ENCODE data around the gene THSD7B.

Gene THSD7B

GRCh38 chr2:137165968-137166367, 400.6 kb downstream of the THSD7B start:
- no peak for DNase-seq

GRCh38 chr2:137167651-137168050, 402.3 kb downstream of the THSD7B start:
- DNase-seq: no peak

GRCh38 chr2:137168552-137168951, 403.2 kb downstream of the THSD7B start:
- no peak for DNase-seq

GRCh38 chr2:137172162-137172561, 406.8 kb downstream of the THSD7B start:
- DNase-seq: no peak

- DNase-seq: no peak
Measured at GRCh38 chr2:137173463-137173862, 408.1 kb downstream of the THSD7B start.

GRCh38 chr2:137175246-137175645, 409.9 kb downstream of the THSD7B start:
- no peak for DNase-seq

GRCh38 chr2:137178951-137179377, 413.6 kb downstream of the THSD7B start:
- no peak for DNase-seq

GRCh38 chr2:137179542-137179941, 414.2 kb downstream of the THSD7B start:
- no peak for DNase-seq

GRCh38 chr2:137180012-137180411, 414.7 kb downstream of the THSD7B start:
- no peak for DNase-seq

- DNase-seq: no peak
Measured at GRCh38 chr2:137181370-137181769, 416.0 kb downstream of the THSD7B start.

- DNase-seq: no peak
Measured at GRCh38 chr2:137182071-137182470, 416.7 kb downstream of the THSD7B start.

- no peak for DNase-seq
Measured at GRCh38 chr2:137183206-137183898, 418.0 kb downstream of the THSD7B start.

- no peak for DNase-seq
Measured at GRCh38 chr2:137185378-137186078, 420.2 kb downstream of the THSD7B start.

GRCh38 chr2:137187216-137187615, 421.9 kb downstream of the THSD7B start:
- no peak for DNase-seq

GRCh38 chr2:137190411-137191195, 425.3 kb downstream of the THSD7B start:
- no peak for DNase-seq

GRCh38 chr2:137192366-137193310, 427.3 kb downstream of the THSD7B start:
- DNase-seq: no peak

GRCh38 chr2:137193401-137193800, 428.1 kb downstream of the THSD7B start:
- no peak for DNase-seq

- DNase-seq: no peak
Measured at GRCh38 chr2:137194111-137194510, 428.8 kb downstream of the THSD7B start.

GRCh38 chr2:137199751-137200150, 434.4 kb downstream of the THSD7B start:
- DNase-seq: no peak

GRCh38 chr2:137202318-137202717, 437.0 kb downstream of the THSD7B start:
- DNase-seq: no peak

- DNase-seq: no peak
Measured at GRCh38 chr2:137205324-137205723, 440.0 kb downstream of the THSD7B start.

GRCh38 chr2:137206069-137206468, 440.7 kb downstream of the THSD7B start:
- DNase-seq: no peak

All from effector CD8-positive, alpha-beta T cell (primary cell).